HepG2 (cell line): ENCODE data around the gene NEDD4L. TPM values are rescaled to one million over a fixed set of nuclear protein-coding genes. Genes with fewer than 3 reads are reported as not detected.
A peak's percentile ranks its signal among the peaks of the same experiment; 100 is the strongest.

Source experiments
- ATF7 ChIP-seq, 2 experiments: fragments of 450-650 bp in 1 of 2; sonication (generic) in 1 of 2; formaldehyde crosslinking in 1 of 2; IDR thresholded peaks; 2 replicates each; pipeline versions ENCODE4 v1.4.0 to v1.6.1; 2016 to 2020; ENCODE audit warnings: antibody characterized with exemption in 1 of 2, mild to moderate bottlenecking in 1 of 2, missing genetic modification reagents in 1 of 2
- BORCS8-MEF2B ChIP-seq: sonication (generic); formaldehyde crosslinking; IDR thresholded peaks from 2 replicates; pipeline ENCODE4 v1.8.0; 2022; ENCODE audit warnings: mild to moderate bottlenecking, missing genetic modification reagents
- CENPX ChIP-seq: sonication (generic); formaldehyde crosslinking; IDR thresholded peaks from 2 replicates; pipeline ENCODE4 v1.9.0; 2021; ENCODE audit warnings: mild to moderate bottlenecking, missing genetic modification reagents, moderate library complexity
- HMG20B ChIP-seq: conservative IDR thresholded peaks from 2 replicates; pipeline ENCODE4 v1.6.1; 2016; ENCODE audit warnings: missing genetic modification reagents, missing compliant biosample characterization
- HOMEZ ChIP-seq: IDR thresholded peaks from 2 replicates; pipeline ENCODE4 v1.6.1; 2016; ENCODE audit warnings: low read depth
- KDM6A ChIP-seq: IDR thresholded peaks from 2 replicates; pipeline ENCODE4 v1.6.1; 2016; ENCODE audit warnings: low read depth
- NFIB ChIP-seq: sonication (generic); formaldehyde crosslinking; IDR thresholded peaks from 2 replicates; pipeline ENCODE4 v1.9.0; 2021; ENCODE audit warnings: missing genetic modification reagents, mild to moderate bottlenecking, borderline replicate concordance
- NR3C1 ChIP-seq: sonication (generic); formaldehyde crosslinking; IDR thresholded peaks from 2 replicates; pipeline ENCODE4 v1.4.0; 2020; ENCODE audit warnings: missing genetic modification reagents
- PATZ1 ChIP-seq: sonication (generic); formaldehyde crosslinking; IDR thresholded peaks from 2 replicates; pipeline ENCODE4 v1.4.0; 2020; ENCODE audit warnings: missing genetic modification reagents
- SETDB1 ChIP-seq: sonication (generic); formaldehyde crosslinking; IDR thresholded peaks from 2 replicates; pipeline ENCODE4 v1.5.1; 2020; ENCODE audit warnings: missing genetic modification reagents, mild to moderate bottlenecking, borderline replicate concordance
- SYNCRIP ChIP-seq: fragments of 200-400 bp; formaldehyde crosslinking; IDR thresholded peaks from 2 replicates; pipeline ENCODE4 v1.6.1; 2018; ENCODE audit warnings: mild to moderate bottlenecking, low read depth, low read length; ENCODE audit not compliant: insufficient read depth
- TCF7L2 ChIP-seq: IDR thresholded peaks from 2 replicates; pipeline ENCODE4 v1.6.1; 2011; ENCODE audit warnings: mild to moderate bottlenecking, low read depth, low read length, moderate library complexity
- ZFY ChIP-seq: sonication (generic); formaldehyde crosslinking; IDR thresholded peaks from 2 replicates; pipeline ENCODE4 v1.4.0; 2020; ENCODE audit warnings: missing genetic modification reagents
- ZNF407 ChIP-seq: sonication (generic); formaldehyde crosslinking; IDR thresholded peaks from one replicate; pipeline ENCODE4 v1.5.1; 2020; ENCODE audit warnings: mild to moderate bottlenecking, missing genetic modification reagents; ENCODE audit errors: not compliant biosample characterization
- ZNF615 ChIP-seq: sonication (generic); formaldehyde crosslinking; IDR thresholded peaks from 2 replicates; pipeline ENCODE4 v1.5.0; 2020; ENCODE audit warnings: mild to moderate bottlenecking, missing genetic modification reagents, borderline replicate concordance
- ZNF709 ChIP-seq: sonication (generic); formaldehyde crosslinking; IDR thresholded peaks from 2 replicates; pipeline ENCODE4 v1.5.0; 2020; ENCODE audit warnings: mild to moderate bottlenecking, missing genetic modification reagents
- polyA plus RNA-seq, 8 experiments: library from polyadenylated mRNA; depleted of rRNA in 3 of 8; stranded (reverse) in 7 of 8; unstranded in 1 of 8; fragments of >200 nt; fragmentation: Illumina TruSeq in 4 of 8; extraction: Trizol in 4 of 8; gene quantifications; 2 replicates each; pipeline versions ENCODE4 v1.2.1 to v1.2.3, GENCODE V29; 2011 to 2016; ENCODE audit warnings: low read depth in 4 of 8, missing spikeins in 1 of 8, mixed read lengths in 1 of 8; ENCODE audit not compliant: insufficient read depth in 1 of 8
- total RNA-seq, 5 experiments: library from RNA; depleted of rRNA; stranded (reverse); fragments of >200 nt; fragmentation: Illumina TruSeq; extraction: Trizol; gene quantifications; 2 replicates each; pipeline ENCODE4 v1.2.3, GENCODE V29; 2016; ENCODE audit warnings: low read depth in 1 of 5

Gene NEDD4L
- total and polyA plus RNA-seq, 2 of the 13 experiments (the other 11 are each of a cell fraction or from before 2014, with no cell fraction given), result 168 to 390 TPM

- TF ChIP-seq CENPX (CRISPR knock-in tag) (no peak), BORCS8-MEF2B (CRISPR knock-in tag) (no peak; the same call in 1 of the 2 replicates), KDM6A (CRISPR knock-in tag) (peak; percentile 92), ZFY (CRISPR knock-in tag) (peak; percentile 78), SETDB1 (CRISPR knock-in tag) (no peak), HOMEZ (CRISPR knock-in tag) (peak; percentile 72; the same call in 1 of the 2 replicates), TCF7L2 (peak; percentile 95), ATF7 (IDR thresholded peaks at IDR 0.05) (0 out of 2 replicates have a peak, but pooled peaks have one; percentile 7), ATF7 (CRISPR knock-in tag; IDR thresholded peaks at IDR 0.05) (peak; percentile 88), HMG20B (CRISPR knock-in tag) (peak; percentile 77), ZNF615 (peak; percentile 94; the same call in 1 of the 2 replicates), NR3C1 (CRISPR knock-in tag) (no peak), NFIB (CRISPR knock-in tag) (peak; percentile 84; the same call in 1 of the 2 replicates), SYNCRIP (no peak), PATZ1 (peak; percentile 92), ZNF407 (no peak), ZNF709 (no peak)
These were observed 369.9 kb downstream of the NEDD4L start (continued) for GRCh38 chr18:58413667-58414628.
